ENCODE data around the gene MARCHF6.
"Not testable (repeated sequence)": the region's sequence is repeated elsewhere in the genome, so short reads cannot be mapped to it uniquely, and the experiment has no call there.

MARCHF6 gene

GRCh38 chr5:10353241-10354047 is at the start of gene MARCHF6:
TSS of gene MARCHF6 (plus strand) at chr5:10353695. CDS start at chr5:10353899, 204 bp downstream.
- DNase-seq, result peak; percentile 34 to 95 (median 88)

GRCh38 chr5:10303699-10304170 is 49.8 kb upstream of the MARCHF6 start:
- no peak for DNase-seq

- no peak for DNase-seq
Observed at GRCh38 chr5:10304932-10305331, 48.6 kb upstream of the MARCHF6 start.

- no peak for DNase-seq
Observed at GRCh38 chr5:10306114-10306513, 47.4 kb upstream of the MARCHF6 start.

- DNase-seq, result no peak
Observed at GRCh38 chr5:10306806-10307205, 46.7 kb upstream of the MARCHF6 start.

- DNase-seq, result peak in 39 of 56 donors; percentile 6 to 75 (median 42)
Observed at GRCh38 chr5:10307206-10308148, 46.0 kb upstream of the MARCHF6 start, which contains the start of gene CMBL. TSS of gene CMBL (minus strand) at chr5:10307902. CDS start at chr5:10290762, 17,140 bp downstream.

GRCh38 chr5:10308844-10309243 is 44.7 kb upstream of the MARCHF6 start:
- no peak for DNase-seq

- DNase-seq, result peak in 1 of 56 donors; percentile 4
Observed at GRCh38 chr5:10310066-10310779, 43.3 kb upstream of the MARCHF6 start.

GRCh38 chr5:10310835-10311570 is 42.5 kb upstream of the MARCHF6 start:
- not testable (repeated sequence) for DNase-seq

GRCh38 chr5:10311595-10312425 is 41.7 kb upstream of the MARCHF6 start:
- no peak for DNase-seq

GRCh38 chr5:10315201-10315600 is 38.3 kb upstream of the MARCHF6 start:
- DNase-seq, result peak in 2 of 56 donors; percentile 7 to 26

- DNase-seq, result no peak
Observed at GRCh38 chr5:10315824-10316509, 37.5 kb upstream of the MARCHF6 start.

- no peak for DNase-seq
Observed at GRCh38 chr5:10317825-10318682, 35.4 kb upstream of the MARCHF6 start.

GRCh38 chr5:10319202-10319851 is 34.2 kb upstream of the MARCHF6 start:
- no peak for DNase-seq

GRCh38 chr5:10320793-10321192 is 32.7 kb upstream of the MARCHF6 start:
- DNase-seq, result no peak

GRCh38 chr5:10321882-10322281 is 31.6 kb upstream of the MARCHF6 start:
- no peak for DNase-seq

Data from nucleus accumbens (tissue), 56 donors.